Stomach smooth muscle (tissue), 2 donors: ENCODE results near the gene PGLYRP1.

Experiments
- H3K27ac ChIP-seq: one replicate; pipeline ENCODE4 v1.7.0; 2013; ENCODE audit warnings: mild to moderate bottlenecking, low read length, inconsistent platforms
- H3K27me3 ChIP-seq, 2 donors: one replicate each; pipeline ENCODE4 v1.7.0; 2013; ENCODE audit warnings: low read length in 2 of 2; ENCODE audit not compliant: insufficient read depth in 2 of 2, control insufficient read depth in 1 of 2
- H3K36me3 ChIP-seq, 2 donors: one replicate each; pipeline ENCODE4 v1.7.0; 2013; ENCODE audit warnings: low read length in 2 of 2; ENCODE audit not compliant: control insufficient read depth in 2 of 2, insufficient read depth in 2 of 2
- H3K4me1 ChIP-seq: one replicate; pipeline ENCODE4 v1.7.0; 2013; ENCODE audit warnings: low read length; ENCODE audit not compliant: control insufficient read depth, insufficient read depth
- H3K4me3 ChIP-seq, 2 donors: one replicate each; pipeline ENCODE4 v1.7.0; 2013; ENCODE audit warnings: low read length in 2 of 2
- H3K9ac ChIP-seq, 2 donors: one replicate each; pipeline ENCODE4 v1.7.0; 2013; ENCODE audit warnings: low read length in 2 of 2, mild to moderate bottlenecking in 1 of 2
- H3K9me3 ChIP-seq, 2 donors: one replicate each; pipeline ENCODE4 v1.7.0; 2013; ENCODE audit warnings: low read length in 2 of 2; ENCODE audit not compliant: control insufficient read depth in 2 of 2
- donor health status: healthy.
- donor health status: Pancreatic carcinoma.

Gene PGLYRP1

GRCh38 chr19:46022431-46023310, at the start of gene PGLYRP1:
Gene PGLYRP1, minus strand, starts transcription at chr19:46023053. Its CDS starts 32 bp downstream, at chr19:46023021.
- Histone ChIP-seq H3K36me3 (peaks cover 0 to 3% of the 10 kb centered on the region in 2 donors), H3K9me3 (no peaks in the 10 kb centered on the region), H3K27ac (no peak within 1 kb of the TSS), H3K27me3 (peaks cover 25 to 33% of the 10 kb centered on the region in 2 donors), H3K9ac (no peak within 1 kb of the TSS), H3K4me3 (no peak within 1 kb of the TSS), H3K4me1 (no peaks in the 10 kb centered on the region)

- H3K9ac ChIP-seq, result no peak overlapping the region
- peaks cover 20 to 29% of the 10 kb centered on the region in 2 donors for H3K27me3 ChIP-seq
- H3K4me3 ChIP-seq, result no peak overlapping the region
- H3K36me3 ChIP-seq, result no peaks in the 10 kb centered on the region
- no peak overlapping the region for H3K27ac ChIP-seq
- no peaks in the 10 kb centered on the region for H3K9me3 ChIP-seq
- no peaks in the 10 kb centered on the region for H3K4me1 ChIP-seq
These were observed 47.0 kb upstream of the PGLYRP1 start for GRCh38 chr19:46069806-46070341.

GRCh38 chr19:46068345-46069258, 45.7 kb upstream of the PGLYRP1 start:
- H3K27ac ChIP-seq, result no peak overlapping the region
- peaks cover 20 to 25% of the 10 kb centered on the region in 2 donors for H3K27me3 ChIP-seq
- no peak overlapping the region for H3K4me3 ChIP-seq
- no peaks in the 10 kb centered on the region for H3K4me1 ChIP-seq
- no peaks in the 10 kb centered on the region for H3K36me3 ChIP-seq
- no peaks in the 10 kb centered on the region for H3K9me3 ChIP-seq
- H3K9ac ChIP-seq, result no peak overlapping the region

GRCh38 chr19:46067691-46068090, 44.8 kb upstream of the PGLYRP1 start:
- no peak overlapping the region for H3K4me3 ChIP-seq
- H3K9me3 ChIP-seq, result no peaks in the 10 kb centered on the region
- peaks cover 19 to 25% of the 10 kb centered on the region in 2 donors for H3K27me3 ChIP-seq
- H3K4me1 ChIP-seq, result no peaks in the 10 kb centered on the region
- no peak overlapping the region for H3K9ac ChIP-seq
- H3K27ac ChIP-seq, result no peak overlapping the region
- H3K36me3 ChIP-seq, result no peaks in the 10 kb centered on the region

GRCh38 chr19:46066471-46066870, 43.6 kb upstream of the PGLYRP1 start:
- no peak overlapping the region for H3K4me3 ChIP-seq
- no peaks in the 10 kb centered on the region for H3K4me1 ChIP-seq
- H3K27me3 ChIP-seq, result peaks cover 11 to 22% of the 10 kb centered on the region in 2 donors
- H3K9me3 ChIP-seq, result no peaks in the 10 kb centered on the region
- no peaks in the 10 kb centered on the region for H3K36me3 ChIP-seq
- H3K27ac ChIP-seq, result no peak overlapping the region
- H3K9ac ChIP-seq, result no peak overlapping the region

GRCh38 chr19:46065486-46066071, 42.7 kb upstream of the PGLYRP1 start:
- Histone ChIP-seq H3K36me3 (no peaks in the 10 kb centered on the region), H3K27me3 (peaks cover 9 to 21% of the 10 kb centered on the region in 2 donors), H3K9ac (no peak overlapping the region), H3K27ac (no peak overlapping the region), H3K4me1 (no peaks in the 10 kb centered on the region), H3K9me3 (no peaks in the 10 kb centered on the region), H3K4me3 (no peak overlapping the region)

GRCh38 chr19:46063201-46063600, 40.3 kb upstream of the PGLYRP1 start:
- H3K4me1 ChIP-seq, result no peaks in the 10 kb centered on the region
- H3K9ac ChIP-seq, result no peak overlapping the region
- H3K9me3 ChIP-seq, result no peaks in the 10 kb centered on the region
- no peaks in the 10 kb centered on the region for H3K36me3 ChIP-seq
- H3K27ac ChIP-seq, result no peak overlapping the region
- peaks cover 13 to 23% of the 10 kb centered on the region in 2 donors for H3K27me3 ChIP-seq
- H3K4me3 ChIP-seq, result no peak overlapping the region

- H3K27me3 ChIP-seq, result peaks cover 9 to 14% of the 10 kb centered on the region in 2 donors
- H3K36me3 ChIP-seq, result no peaks in the 10 kb centered on the region
These were observed 37.2 kb upstream of the PGLYRP1 start for GRCh38 chr19:46060012-46060411.

GRCh38 chr19:46058778-46059177, 35.9 kb upstream of the PGLYRP1 start:
- Histone ChIP-seq H3K36me3 (no peaks in the 10 kb centered on the region), H3K9ac (no peak overlapping the region), H3K4me1 (no peaks in the 10 kb centered on the region), H3K27me3 (peaks cover 9 to 14% of the 10 kb centered on the region in 2 donors), H3K4me3 (no peak overlapping the region), H3K27ac (no peak overlapping the region), H3K9me3 (peaks cover 0 to 2% of the 10 kb centered on the region in 2 donors)

More at GRCh38 chr19:46060012-46060411, 37.2 kb upstream of the PGLYRP1 start:
- no peak overlapping the region for H3K4me3 ChIP-seq
- H3K9ac ChIP-seq, result no peak overlapping the region
- no peak overlapping the region for H3K27ac ChIP-seq
- peaks cover 0 to 1% of the 10 kb centered on the region in 2 donors for H3K9me3 ChIP-seq
- no peaks in the 10 kb centered on the region for H3K4me1 ChIP-seq

- Histone ChIP-seq H3K9ac (no peak overlapping the region), H3K27me3 (peaks cover 9 to 11% of the 10 kb centered on the region in 2 donors), H3K36me3 (no peaks in the 10 kb centered on the region), H3K4me1 (no peaks in the 10 kb centered on the region), H3K9me3 (peaks cover 0 to 2% of the 10 kb centered on the region in 2 donors), H3K27ac (no peak overlapping the region), H3K4me3 (no peak overlapping the region)
These were observed 33.7 kb upstream of the PGLYRP1 start for GRCh38 chr19:46056536-46056935.
